Measurements from ENCODE around the gene ITGA7. TPM values are rescaled to one million over a fixed set of nuclear protein-coding genes. Genes with fewer than 3 reads are reported as not detected.

ITGA7 gene
- total and polyA plus RNA-seq, 2 of the 8 experiments (the other 6 are each of a cell fraction or from before 2014, with no cell fraction given), result 57.6 to 86.1 TPM

GRCh38 chr12:55704824-55705718 lies 2.6 kb downstream of the ITGA7 start:
- H3K79me1 ChIP-seq (ENCODE audit: low read depth, low read length), result peaks cover 14% of the 10 kb centered on the region; the same call in 1 of the 2 replicates
- WGBS, 2 experiments (ENCODE audit: extremely low coverage in 1 of 2, insufficient coverage in 1 of 2, insufficient read length in 1 of 2, insufficient replicate concordance in 2 of 2, low coverage in 1 of 2, low lambda C conversion rate in 2 of 2, missing lambda C conversion rate in 1 of 2), result 81% methylated on average over 8 of the region's 9 CpGs; no CpG with 5 or more reads in 1 of the 2 experiments
- no peak overlapping the region; the same call in 1 of the 2 replicates for H4K8ac ChIP-seq (ENCODE audit: extremely low read depth, insufficient read depth, low read length)
- H4K20me1 ChIP-seq (replicated peaks in 1 of 2; ENCODE audit: control insufficient read depth in 1 of 2, insufficient read depth in 2 of 2, low read length in 2 of 2), result peaks cover 0 to 13% of the 10 kb centered on the region in 2 experiments
- H4K5ac ChIP-seq (ENCODE audit: insufficient read length, low read depth, low read length), result no peak overlapping the region
- H3K9ac ChIP-seq (replicated peaks in 1 of 4; ENCODE audit: extremely low read depth in 1 of 4, low read depth in 3 of 4, low read length in 3 of 4), result no peak overlapping the region
- no peak overlapping the region for H2AK5ac ChIP-seq (ENCODE audit: low read depth, low read length)
- H3K27me3 ChIP-seq (replicated peaks in 1 of 4; ENCODE audit: control insufficient read depth in 3 of 4, extremely low read depth in 1 of 4, insufficient read depth in 3 of 4, low read length in 3 of 4), result peaks cover 0 to 3% (median 0%) of the 10 kb centered on the region in 4 experiments; a peak in 4 of 7 replicates
- no peak overlapping the region for H3K14ac ChIP-seq (ENCODE audit: insufficient read length)
- no peak overlapping the region for H3K23ac ChIP-seq (ENCODE audit: insufficient read length)
- H3K9me3 ChIP-seq (ENCODE audit: insufficient read depth in 2 of 2, low read depth in 1 of 2, low read length in 1 of 2), result no peaks in the 10 kb centered on the region
- H2BK15ac ChIP-seq (ENCODE audit: low read length), result no peak overlapping the region
- no peak overlapping the region for H4K91ac ChIP-seq (replicated peaks; ENCODE audit: insufficient read length, low read length)
- no peak overlapping the region for H2BK5ac ChIP-seq (ENCODE audit: low read depth, low read length)
- CTCF ChIA-PET (ENCODE audit: partially characterized antibody), result interaction anchor here (0.7 to 5.1 kb wide), 29 partner anchors 9 to 1229 kb away, joined by 3 to 38 read pairs (median 6); partner anchors contain the start of genes BLOC1S1, CD63, MUCL1 and RDH5
- no peak overlapping the region for H3K56ac ChIP-seq (replicated peaks; ENCODE audit: insufficient read length, low read depth, low read length)
- H3K4me1 ChIP-seq (replicated peaks in 1 of 4; ENCODE audit: control insufficient read depth in 3 of 4, insufficient read depth in 4 of 4, low read length in 3 of 4), result peaks cover 0 to 25% (median 8%) of the 10 kb centered on the region in 4 experiments; a peak in 5 of 7 replicates
- no peak overlapping the region for H2BK20ac ChIP-seq (ENCODE audit: low read length)
- H2AFZ ChIP-seq (ENCODE audit: low read length), result no peak overlapping the region
- H3K23me2 ChIP-seq (ENCODE audit: low read depth, low read length), result peaks cover 15% of the 10 kb centered on the region
- peaks cover 0 to 3% (median 0%) of the 10 kb centered on the region in 4 experiments; a peak in 1 of 8 replicates for H3K36me3 ChIP-seq (ENCODE audit: control insufficient read depth in 2 of 4, insufficient read depth in 4 of 4, low read length in 3 of 4)
- H2BK12ac ChIP-seq (ENCODE audit: low read depth, low read length), result no peak overlapping the region
- peaks cover 0 to 32% of the 10 kb centered on the region in 2 experiments; a peak in 2 of 4 replicates for H3K79me2 ChIP-seq (ENCODE audit: control insufficient read depth in 1 of 2, insufficient read depth in 2 of 2, low read length in 2 of 2)
- no peak for TF ChIP-seq TBP (IDR thresholded peaks at IDR 0.05; ENCODE audit: low read depth, low read length)
- TF ChIP-seq RFX5 (IDR thresholded peaks at IDR 0.05; ENCODE audit: borderline replicate concordance, low read depth, low read length), result no peak
- no peak for TF ChIP-seq E2F6 (IDR thresholded peaks at IDR 0.05)
- H3K27ac ChIP-seq (ENCODE audit: low read depth, low read length), result no peak overlapping the region
- no peak overlapping the region for H3K18ac ChIP-seq (ENCODE audit: extremely low read depth, low read length)
- peak overlapping the region; percentile 91 to 100; a peak in 2 of 4 replicates for H3K4me2 ChIP-seq (ENCODE audit: insufficient read depth in 1 of 2, low read depth in 2 of 2, low read length in 2 of 2)
- no peak for FAIRE-seq
- peak overlapping the region in 1 of 4 experiments; percentile 88; a peak in 4 of 8 replicates for H3K4me3 ChIP-seq (ENCODE audit: extremely low read depth in 1 of 4, insufficient read depth in 2 of 4, low read depth in 3 of 4, low read length in 4 of 4)
- H2BK120ac ChIP-seq (replicated peaks; ENCODE audit: low read depth, low read length), result no peak overlapping the region
- POLR2A ChIA-PET (ENCODE audit: partially characterized antibody), result interaction anchor here (1.0 to 3.6 kb wide), 7 partner anchors 12 to 39 kb away, joined by 4 to 39 read pairs (median 9); partner anchors contain the start of genes BLOC1S1 and CD63
- no peak for DNase-seq (ENCODE audit: low read depth in 1 of 2, low spot score in 2 of 2)
- no peak overlapping the region for H3K4ac ChIP-seq (replicated peaks; ENCODE audit: insufficient read length, low read depth, low read length)
